ENCODE results near the gene MOGAT2.

The MOGAT2 gene

GRCh38 chr11:75781296-75781695, 63.7 kb downstream of the MOGAT2 start:
- DNase-seq, result no peak

- no peak for DNase-seq
Measured at GRCh38 chr11:75781831-75782230, 64.2 kb downstream of the MOGAT2 start.
